SK-N-MC (cell line): Measurements from ENCODE around the gene NFIB.

ENCODE experiments used
- EZH2 ChIP-seq: fragments of 200-600 bp; sonication (generic); IDR thresholded peaks from one replicate; pipeline ENCODE4 v1.6.1; 2017; ENCODE audit warnings: antibody characterized with exemption
- FOXP2 ChIP-seq: optimal IDR thresholded peaks from 2 replicates; pipeline ENCODE3; 2011; ENCODE audit warnings: mild to moderate bottlenecking, moderate library complexity; ENCODE audit not compliant: insufficient read depth; ENCODE audit errors: extremely low read length, control extremely low read depth
- POLR2AphosphoS5 ChIP-seq: IDR thresholded peaks from 2 replicates; pipeline ENCODE4 v1.6.1; 2012; ENCODE audit warnings: mild to moderate bottlenecking, low read depth, low read length, borderline replicate concordance

DNA sequence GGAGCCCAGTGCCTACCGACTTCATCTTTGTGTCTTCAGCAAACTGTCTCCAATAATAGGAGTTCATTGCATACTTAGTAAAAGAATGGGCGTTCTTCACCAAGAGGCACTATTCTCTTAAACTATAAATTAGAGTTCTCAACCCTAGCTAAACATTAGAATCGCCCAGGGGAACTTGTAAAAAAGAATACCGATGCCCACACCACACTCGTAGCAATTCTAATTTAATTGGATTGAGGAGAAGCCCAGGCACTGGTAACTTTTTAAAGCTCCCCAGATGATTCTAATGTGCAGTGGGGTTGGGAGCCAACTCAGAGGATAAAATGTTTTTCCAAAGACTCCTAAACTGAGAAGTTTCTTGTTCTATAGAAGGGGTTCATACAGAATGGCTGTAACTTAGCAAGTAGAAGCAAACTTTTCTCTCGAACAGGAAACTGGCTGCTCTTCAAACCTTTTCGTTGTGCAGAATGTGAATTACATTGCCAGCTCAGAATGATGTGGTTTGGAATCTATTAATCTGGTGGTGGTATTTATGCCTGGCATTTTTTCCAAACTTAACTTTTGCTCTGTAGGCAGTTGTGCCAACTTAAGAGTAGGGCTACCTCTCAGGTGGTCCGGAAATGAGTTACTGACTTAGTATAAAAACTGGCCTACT is 26.4 kb upstream of the NFIB start:
- TF ChIP-seq POLR2AphosphoS5 = no peak
- TF ChIP-seq EZH2 = no peak
- TF ChIP-seq FOXP2 = no peak
